Stomach (tissue), 9 donors: ENCODE measurements around the gene TTF1. TPM values are rescaled to one million over a fixed set of nuclear protein-coding genes. Genes with fewer than 3 reads are reported as not detected.

Source experiments
- DNase-seq, 2 donors: peaks; one replicate each; pipeline versions ENCODE4 v3.0.0 to v3.0.0-alpha.2; 2013 to 2019
- H3K27ac ChIP-seq, 5 donors: fragments of 200-600 bp in 4 of 5; sonication (generic) in 4 of 5; one replicate each; pipeline ENCODE4 v1.5.1; 2013 to 2019; ENCODE audit warnings: mild to moderate bottlenecking in 1 of 5, moderate library complexity in 1 of 5
- H3K27me3 ChIP-seq, 3 donors: fragments of 200-600 bp; sonication (generic); one replicate each; pipeline ENCODE4 v1.5.1; 2017 to 2019; ENCODE audit warnings: mixed run types in 1 of 3
- H3K36me3 ChIP-seq, 4 donors: fragments of 200-600 bp; sonication (generic); 1 replicate in 3 of 4; 2 replicates in 1 of 4; pipeline ENCODE4 v1.5.1; 2016 to 2019
- H3K4me1 ChIP-seq, 4 donors: fragments of 200-600 bp; sonication (generic); one replicate each; pipeline ENCODE4 v1.5.1; 2016 to 2019
- H3K4me3 ChIP-seq, 4 donors: fragments of 200-600 bp; sonication (generic) in 3 of 4; one replicate each; pipeline ENCODE4 v1.5.1; 2016 to 2019; ENCODE audit warnings: mild to moderate bottlenecking in 1 of 4
- H3K9me3 ChIP-seq, 4 donors: fragments of 200-600 bp; sonication (generic); one replicate each; pipeline ENCODE4 v1.5.1; 2016 to 2019
- CTCF ChIP-seq, 7 experiments: fragments of 450-650 bp in 4 of 7; fragments of 200-600 bp in 3 of 7; sonication (generic) in 3 of 7; IDR thresholded peaks; one replicate each; pipeline ENCODE4 v1.5.1; 2016 to 2019; ENCODE audit warnings: antibody characterized with exemption in 7 of 7, control low read depth in 2 of 7, mild to moderate bottlenecking in 1 of 7
- EP300 ChIP-seq: sonication (generic); formaldehyde crosslinking; IDR thresholded peaks from one replicate; pipeline ENCODE4 v1.6.1; 2017; ENCODE audit warnings: antibody characterized with exemption
- POLR2A ChIP-seq, 4 donors: fragments of 450-650 bp; IDR thresholded peaks; one replicate each; pipeline ENCODE4 v1.6.1; 2016; ENCODE audit warnings: antibody characterized with exemption in 4 of 4, control low read depth in 2 of 4, mild to moderate bottlenecking in 1 of 4, moderate library complexity in 1 of 4
- POLR2AphosphoS5 ChIP-seq, 3 donors: sonication (generic); formaldehyde crosslinking; IDR thresholded peaks; one replicate each; pipeline ENCODE4 v1.6.1; 2016; ENCODE audit warnings: antibody characterized with exemption in 3 of 3
- WGBS, 5 donors: extraction: QIAGEN DNeasy Blood & Tissue Kit in 3 of 5; methylation state at CpG; one replicate each; pipeline versions ENCODE4 v1.1.5 to v1.1.7; 2013 to 2018; 5-methylcytosine and 5-hydroxymethylcytosine counted together
- intact Hi-C: fragments of 100-400 bp; cut with DNase I; formaldehyde crosslinking; loops from one replicate; pipeline ENCODE4 v1.15.1; 2023; ENCODE audit warnings: low total_unique reads
- polyA plus RNA-seq, 3 donors: library from polyadenylated mRNA; stranded (reverse); fragments of 200-250 nt; gene quantifications; one replicate each; pipeline ENCODE4 v1.2.3, GENCODE V29; 2013
- total RNA-seq, 5 donors: library from RNA; depleted of rRNA; stranded (reverse); fragments of >200 nt; gene quantifications; one replicate each; pipeline versions ENCODE4 v1.1.0 to v1.2.3, GENCODE V29; 2014 to 2016
- donor health status: healthy with polysubstance abuse.
- donor health status: Bipolar disorder and iron deficiency.
- donor health status: healthy.

The TTF1 gene
- total and polyA plus RNA-seq, 8 donors: 4.0 to 18.5 (median 12.1) TPM

GRCh38 chr9:132422574-132422973, 15.9 kb upstream of the TTF1 start:
- Histone ChIP-seq H3K4me3 (no peak overlapping the region), H3K36me3 (no peaks in the 10 kb centered on the region), H3K27me3 (peaks cover 0 to 90% (median 64%) of the 10 kb centered on the region in 3 donors), H3K27ac (no peak overlapping the region), H3K4me1 (no peaks in the 10 kb centered on the region), H3K9me3 (no peaks in the 10 kb centered on the region)
- TF ChIP-seq CTCF (IDR thresholded peaks at IDR 0.05) (no peak), POLR2AphosphoS5 (IDR thresholded peaks at IDR 0.05) (no peak), POLR2A (IDR thresholded peaks at IDR 0.05) (no peak), EP300 (no peak)
- intact Hi-C loops: no loop called here
- 34 to 55% (median 43%) methylated on average over 5 of the region's 5 CpGs for WGBS, 5 donors
- DNase-seq: no peak

GRCh38 chr9:132418726-132419363, 12.2 kb upstream of the TTF1 start:
- H3K27ac ChIP-seq: no peak overlapping the region
- TF ChIP-seq POLR2AphosphoS5 (IDR thresholded peaks at IDR 0.05) (no peak), CTCF (IDR thresholded peaks at IDR 0.05) (no peak), POLR2A (IDR thresholded peaks at IDR 0.05) (no peak), EP300 (no peak)
- WGBS, 5 donors: 33 to 49% (median 40%) methylated on average over 5 of the region's 5 CpGs
- H3K9me3 ChIP-seq: no peaks in the 10 kb centered on the region
- no peaks in the 10 kb centered on the region for H3K36me3 ChIP-seq
- H3K4me3 ChIP-seq: no peak overlapping the region
- H3K4me1 ChIP-seq: no peaks in the 10 kb centered on the region
- no peak for DNase-seq
- H3K27me3 ChIP-seq: peaks cover 0 to 90% (median 56%) of the 10 kb centered on the region in 3 donors
- intact Hi-C loops: no loop called here

- Histone ChIP-seq H3K27ac (no peak overlapping the region), H3K4me1 (peaks cover 12 to 17% (median 14%) of the 10 kb centered on the region in 4 donors), H3K9me3 (no peaks in the 10 kb centered on the region), H3K27me3 (peaks cover 0 to 99% (median 69%) of the 10 kb centered on the region in 3 donors), H3K4me3 (no peak overlapping the region), H3K36me3 (no peaks in the 10 kb centered on the region)
- WGBS, 5 donors: 22 to 36% (median 31%) methylated on average over 12 of the region's 12 CpGs
- TF ChIP-seq POLR2A (IDR thresholded peaks at IDR 0.05) (no peak), POLR2AphosphoS5 (IDR thresholded peaks at IDR 0.05) (no peak), CTCF (IDR thresholded peaks at IDR 0.05) (no peak), EP300 (no peak)
- intact Hi-C loops: no loop called here
- DNase-seq: no peak
Observed at GRCh38 chr9:132415181-132415580, 8.5 kb upstream of the TTF1 start.

GRCh38 chr9:132414731-132415130, 8.1 kb upstream of the TTF1 start:
- DNase-seq: no peak
- Histone ChIP-seq H3K4me3 (no peak overlapping the region), H3K36me3 (no peaks in the 10 kb centered on the region), H3K27me3 (peaks cover 0 to 99% (median 73%) of the 10 kb centered on the region in 3 donors), H3K4me1 (peaks cover 15 to 22% (median 18%) of the 10 kb centered on the region in 4 donors), H3K27ac (no peak overlapping the region), H3K9me3 (no peaks in the 10 kb centered on the region)
- WGBS, 5 donors: 41 to 48% (median 46%) methylated on average over 7 of the region's 7 CpGs
- no peak for TF ChIP-seq CTCF (IDR thresholded peaks at IDR 0.05)
- no peak for TF ChIP-seq POLR2AphosphoS5 (IDR thresholded peaks at IDR 0.05)
- no peak for TF ChIP-seq POLR2A (IDR thresholded peaks at IDR 0.05)
- TF ChIP-seq EP300: no peak
- intact Hi-C loops: no loop called here
